Bone marrow (tissue), 2 donors: ENCODE results near the gene PCBD2.
"Not testable (repeated sequence)": the region's sequence is repeated elsewhere in the genome, so short reads cannot be mapped to it uniquely, and the experiment has no call there.

Source experiments
- DNase-seq, 2 donors: peaks; one replicate each; lab custom pipeline; 2025; lab: John Stamatoyannopoulos, UW

The PCBD2 gene

GRCh38 chr5:134963098-134963497 is 58.2 kb downstream of the PCBD2 start:
- no peak for DNase-seq

GRCh38 chr5:134964359-134965270 is 59.7 kb downstream of the PCBD2 start:
- DNase-seq = no peak

GRCh38 chr5:134965271-134965825 is 60.4 kb downstream of the PCBD2 start:
- no peak for DNase-seq

- no peak for DNase-seq
These were observed 62.7 kb downstream of the PCBD2 start, which contains the start of gene CATSPER3 for GRCh38 chr5:134967607-134968006. Gene CATSPER3 (plus strand): TSS chr5:134967907. CDS start chr5:134967992, 85 bp downstream.

GRCh38 chr5:134968055-134968454 is 63.1 kb downstream of the PCBD2 start:
- DNase-seq = no peak

GRCh38 chr5:134969166-134969565 is 64.2 kb downstream of the PCBD2 start:
- no peak for DNase-seq

GRCh38 chr5:134975078-134975715 is 70.3 kb downstream of the PCBD2 start:
- DNase-seq = no peak

- DNase-seq = no peak
These were observed 70.9 kb downstream of the PCBD2 start for GRCh38 chr5:134975843-134976242.

- no peak for DNase-seq
These were observed 71.9 kb downstream of the PCBD2 start for GRCh38 chr5:134976841-134977240.

- DNase-seq = no peak
These were observed 74.5 kb downstream of the PCBD2 start for GRCh38 chr5:134979416-134979815.

- DNase-seq = no peak
These were observed 77.3 kb downstream of the PCBD2 start for GRCh38 chr5:134982230-134982629.

GRCh38 chr5:134989266-134989830 is 84.4 kb downstream of the PCBD2 start:
- DNase-seq = no peak

- DNase-seq = not testable (repeated sequence)
These were observed 85.3 kb downstream of the PCBD2 start for GRCh38 chr5:134990183-134990582.

- DNase-seq = no peak
These were observed 87.2 kb downstream of the PCBD2 start for GRCh38 chr5:134992148-134992547.

GRCh38 chr5:134993161-134993560 is 88.2 kb downstream of the PCBD2 start:
- DNase-seq = no peak

- peak in 1 of 2 donors; percentile 1 for DNase-seq
These were observed 89.7 kb downstream of the PCBD2 start for GRCh38 chr5:134994560-134995156.

- DNase-seq = no peak
These were observed 91.0 kb downstream of the PCBD2 start for GRCh38 chr5:134995850-134996402.

- no peak for DNase-seq
These were observed 92.1 kb downstream of the PCBD2 start for GRCh38 chr5:134997015-134997414.

GRCh38 chr5:134998068-134998467 is 93.1 kb downstream of the PCBD2 start:
- DNase-seq = not testable (repeated sequence)

GRCh38 chr5:135004376-135004775 is 99.4 kb downstream of the PCBD2 start:
- no peak for DNase-seq

- DNase-seq = no peak
These were observed 100.1 kb downstream of the PCBD2 start for GRCh38 chr5:135005076-135005475.

GRCh38 chr5:135007305-135007704 is 102.4 kb downstream of the PCBD2 start:
- DNase-seq = no peak
